Gastrocnemius medialis (tissue), 4 donors: ENCODE data around the gene TNFRSF12A. TPM values are rescaled to one million over a fixed set of nuclear protein-coding genes. Genes with fewer than 3 reads are reported as not detected.
"Not testable (repeated sequence)": the region's sequence is repeated elsewhere in the genome, so short reads cannot be mapped to it uniquely, and the experiment has no call there.

ENCODE experiments used
- ATAC-seq, 2 donors: fragments of 150-250 bp; one replicate each; pipeline ENCODE4 v1.9.1; 2016
- DNase-seq, 2 donors: peaks; one replicate each; pipeline ENCODE4 v3.0.0-alpha.2; 2019
- H3K27ac ChIP-seq, 4 donors: fragments of 200-600 bp; sonication (generic); 1 replicate in 1 of 4; 2 replicates in 3 of 4; pipeline ENCODE4 v1.5.1; 2016 to 2018; ENCODE audit warnings: mild to moderate bottlenecking in 2 of 4, moderate library complexity in 1 of 4
- H3K27me3 ChIP-seq, 3 donors: fragments of 200-600 bp; sonication (generic) in 2 of 3; 1 replicate in 1 of 3; 2 replicates in 2 of 3; pipeline versions ENCODE4 v1.5.1 to v1.6.0; 2016 to 2019; ENCODE audit warnings: mild to moderate bottlenecking in 1 of 3, moderate library complexity in 1 of 3
- H3K36me3 ChIP-seq, 2 donors: fragments of 200-600 bp; sonication (generic) in 1 of 2; one replicate each; pipeline ENCODE4 v1.5.1; 2017 to 2018
- H3K4me1 ChIP-seq, 2 donors: fragments of 200-600 bp; sonication (generic) in 1 of 2; one replicate each; pipeline ENCODE4 v1.5.1; 2016 to 2017; ENCODE audit warnings: mild to moderate bottlenecking in 2 of 2
- H3K4me3 ChIP-seq, 4 donors: fragments of 200-600 bp; sonication (generic) in 3 of 4; 1 replicate in 1 of 4; 2 replicates in 3 of 4; pipeline ENCODE4 v1.5.1; 2016 to 2019; ENCODE audit warnings: mild to moderate bottlenecking in 2 of 4
- H3K9me3 ChIP-seq, 3 donors: fragments of 200-600 bp; sonication (generic) in 2 of 3; 1 replicate in 1 of 3; 2 replicates in 2 of 3; pipeline ENCODE4 v1.5.1; 2016 to 2019
- CTCF ChIP-seq, 5 experiments: fragments of 450-650 bp in 3 of 5; fragments of 200-600 bp in 2 of 5; sonication (generic) in 2 of 5; IDR thresholded peaks in 4 of 5; conservative IDR thresholded peaks in 1 of 5; 1 replicate in 4 of 5; 2 replicates in 1 of 5; pipeline ENCODE4 v1.5.1; 2016 to 2019; ENCODE audit warnings: antibody characterized with exemption in 5 of 5, mild to moderate bottlenecking in 3 of 5, moderate library complexity in 3 of 5
- POLR2A ChIP-seq, 2 donors: fragments of 450-650 bp; IDR thresholded peaks; one replicate each; pipeline ENCODE4 v1.6.1; 2017; ENCODE audit warnings: antibody characterized with exemption in 2 of 2, mild to moderate bottlenecking in 2 of 2, moderate library complexity in 2 of 2
- in situ Hi-C, 4 donors: fragments of 200-750 bp; cut with MboI; loops; one replicate each; pipeline versions ENCODE4 v1.15.0 to v1.8.0; 2017; ENCODE audit warnings: low sequenced_read_pairs in 4 of 4
- intact Hi-C: fragments of 100-400 bp; cut with DNase I; formaldehyde crosslinking; loops from one replicate; pipeline ENCODE4 v1.15.1; 2023; ENCODE audit warnings: low total_unique reads
- total RNA-seq, 4 donors: library from RNA; depleted of rRNA; stranded (reverse); fragments of >200 nt; gene quantifications; one replicate each; pipeline versions ENCODE4 v1.1.0 to v1.2.3, GENCODE V29; 2016

The TNFRSF12A gene
- total RNA-seq, 4 donors from 2014 or later = 34.0 to 161 (median 85.5) TPM

- no peak overlapping the region for H3K27ac ChIP-seq
- ATAC-seq = no peak
- in situ Hi-C loops = no loop called here
- intact Hi-C loops = no loop called here
- H3K27me3 ChIP-seq = peaks cover 36 to 38% (median 36%) of the 10 kb centered on the region in 3 donors
- H3K4me1 ChIP-seq = peaks cover 0 to 6% of the 10 kb centered on the region in 2 donors
- TF ChIP-seq CTCF (IDR thresholded peaks at IDR 0.05 in 4 of 5, conservative IDR thresholded peaks at IDR 0.05 in 1 of 5) (no peak), POLR2A (IDR thresholded peaks at IDR 0.05) (no peak)
- no peak for DNase-seq
- H3K4me3 ChIP-seq = no peak overlapping the region
- H3K36me3 ChIP-seq = no peaks in the 10 kb centered on the region
- no peaks in the 10 kb centered on the region for H3K9me3 ChIP-seq
These were observed 30.8 kb downstream of the TNFRSF12A start for GRCh38 chr16:3051009-3051408.

GRCh38 chr16:3051494-3051893 is 31.3 kb downstream of the TNFRSF12A start:
- H3K27me3 ChIP-seq = peaks cover 31 to 34% (median 33%) of the 10 kb centered on the region in 3 donors
- H3K4me1 ChIP-seq = peaks cover 0 to 1% of the 10 kb centered on the region in 2 donors
- no peaks in the 10 kb centered on the region for H3K36me3 ChIP-seq
- H3K27ac ChIP-seq = no peak overlapping the region
- DNase-seq (no peak), ATAC-seq (no peak)
- in situ Hi-C loops = no loop called here
- TF ChIP-seq CTCF (IDR thresholded peaks at IDR 0.05 in 4 of 5, conservative IDR thresholded peaks at IDR 0.05 in 1 of 5) = no peak
- no peak for TF ChIP-seq POLR2A (IDR thresholded peaks at IDR 0.05)
- H3K9me3 ChIP-seq = no peaks in the 10 kb centered on the region
- no peak overlapping the region for H3K4me3 ChIP-seq
- intact Hi-C loops = no loop called here

- DNase-seq, intact Hi-C loops, H3K9me3 ChIP-seq, H3K4me1 ChIP-seq, in situ Hi-C loops, H3K27ac ChIP-seq, ATAC-seq, H3K36me3 ChIP-seq, H3K4me3 ChIP-seq: not testable (repeated sequence)
- H3K27me3 ChIP-seq = peaks cover 19 to 22% (median 22%) of the 10 kb centered on the region in 3 donors
These were observed 32.6 kb downstream of the TNFRSF12A start for GRCh38 chr16:3052571-3053329.

GRCh38 chr16:3053330-3053710 is 33.2 kb downstream of the TNFRSF12A start:
- peaks cover 14 to 22% (median 16%) of the 10 kb centered on the region in 3 donors for H3K27me3 ChIP-seq
- H3K4me3 ChIP-seq, H3K36me3 ChIP-seq, H3K9me3 ChIP-seq, DNase-seq, H3K4me1 ChIP-seq, H3K27ac ChIP-seq, ATAC-seq, intact Hi-C loops, in situ Hi-C loops: not testable (repeated sequence)

- intact Hi-C loops = no loop called here
- Histone ChIP-seq H3K9me3 (no peaks in the 10 kb centered on the region), H3K4me1 (peaks cover 8 to 19% of the 10 kb centered on the region in 2 donors), H3K27me3 (peaks cover under 1 to 4% (median 3%) of the 10 kb centered on the region in 3 donors), H3K4me3 (no peak overlapping the region), H3K27ac (no peak overlapping the region), H3K36me3 (no peaks in the 10 kb centered on the region)
- no peak for DNase-seq
- in situ Hi-C loops = no loop called here
- no peak for TF ChIP-seq POLR2A (IDR thresholded peaks at IDR 0.05)
- TF ChIP-seq CTCF (IDR thresholded peaks at IDR 0.05 in 4 of 5, conservative IDR thresholded peaks at IDR 0.05 in 1 of 5) = no peak
- no peak for ATAC-seq
These were observed 35.0 kb downstream of the TNFRSF12A start for GRCh38 chr16:3054965-3055733.

GRCh38 chr16:3055734-3056115 is 35.6 kb downstream of the TNFRSF12A start:
- H3K4me3 ChIP-seq, H3K27ac ChIP-seq, in situ Hi-C loops, ATAC-seq, DNase-seq, H3K36me3 ChIP-seq, H3K9me3 ChIP-seq, intact Hi-C loops, H3K27me3 ChIP-seq: not testable (repeated sequence)
- peaks cover 14 to 25% of the 10 kb centered on the region in 2 donors for H3K4me1 ChIP-seq
